Activated naive CD4-positive, alpha-beta T cell treated with anti-CD3 and anti-CD28 coated beads, Interleukin-2, amount 10 ng/mL, durations not matched to agents 7 days and 5 days (primary cell): ENCODE measurements around the gene PIP5K1A.
"Not testable (repeated sequence)": the region's sequence is repeated elsewhere in the genome, so short reads cannot be mapped to it uniquely, and the experiment has no call there.

Experiments
- CTCF ChIA-PET: fragments of 350-600 bp; sonication (Branson Sonifier 250); formaldehyde crosslinking; loops from one replicate; lab custom pipeline; 2021; ENCODE audit warnings: antibody characterized with exemption; lab: Charles Lee
- DNase-seq: peaks from one replicate; pipeline ENCODE4 v3.0.0-alpha.2; 2020
- H3K27ac Mint-ChIP-seq: one replicate; pipeline ENCODE4 v1.8.0; 2021; ENCODE audit warnings: mild to moderate bottlenecking, moderate library complexity, mixed read lengths
- H3K27me3 Mint-ChIP-seq: one replicate; pipeline ENCODE4 v1.8.0; 2021; ENCODE audit warnings: mild to moderate bottlenecking, mixed read lengths
- H3K36me3 Mint-ChIP-seq: one replicate; pipeline ENCODE4 v1.8.0; 2021; ENCODE audit warnings: mixed read lengths
- H3K4me1 Mint-ChIP-seq: one replicate; pipeline ENCODE4 v1.8.0; 2021; ENCODE audit warnings: mixed read lengths
- H3K4me3 Mint-ChIP-seq: one replicate; pipeline ENCODE4 v1.8.0; 2021; ENCODE audit warnings: mild to moderate bottlenecking, moderate library complexity, mixed read lengths
- H3K9me3 Mint-ChIP-seq: one replicate; pipeline ENCODE4 v1.8.0; 2021; ENCODE audit warnings: mixed read lengths

The PIP5K1A gene

GRCh38 chr1:151171190-151171589, 27.2 kb upstream of the PIP5K1A start:
- Mint-ChIP-seq H3K27ac (no peak overlapping the region), H3K9me3 (no peaks in the 10 kb centered on the region), H3K36me3 (peaks cover 39% of the 10 kb centered on the region), H3K27me3 (no peaks in the 10 kb centered on the region), H3K4me3 (no peak overlapping the region), H3K4me1 (peaks cover 21% of the 10 kb centered on the region)
- no peak for DNase-seq
- CTCF ChIA-PET: interaction anchor here (0.5 to 1.1 kb wide), 4 partner anchors 14 to 169 kb away, joined by 3 to 7 read pairs (median 3); no protein-coding TSS in a partner anchor

- Mint-ChIP-seq H3K4me3 (no peak overlapping the region), H3K27me3 (no peaks in the 10 kb centered on the region), H3K27ac (peak overlapping the region; percentile 30), H3K36me3 (peaks cover 43% of the 10 kb centered on the region), H3K9me3 (no peaks in the 10 kb centered on the region), H3K4me1 (no peaks in the 10 kb centered on the region)
- CTCF ChIA-PET: interaction anchor here (0.7 to 1.3 kb wide), 4 partner anchors 8 to 75 kb away, joined by 3 to 4 read pairs (median 4); no protein-coding TSS in a partner anchor
- no peak for DNase-seq
Observed at GRCh38 chr1:151175041-151175741, 23.2 kb upstream of the PIP5K1A start.

- Mint-ChIP-seq H3K36me3 (peaks cover 49% of the 10 kb centered on the region), H3K27ac (peak within 1 kb of the TSS; percentile 47), H3K4me3 (no peak within 1 kb of the TSS), H3K27me3 (no peaks in the 10 kb centered on the region), H3K9me3 (no peaks in the 10 kb centered on the region), H3K4me1 (no peaks in the 10 kb centered on the region)
- CTCF ChIA-PET: interaction anchor here (0.6 to 1.0 kb wide), 3 partner anchors 9 to 486 kb away, joined by 3 to 4 read pairs (median 4); no protein-coding TSS in a partner anchor
- no peak for DNase-seq
Observed at GRCh38 chr1:151175863-151176262, 22.5 kb upstream of the PIP5K1A start, which contains the start of gene TMOD4. TSS of gene TMOD4 (minus strand) at chr1:151175981. CDS start at chr1:151174875, 1,106 bp downstream.

- Mint-ChIP-seq H3K27me3 (no peaks in the 10 kb centered on the region), H3K27ac (peak overlapping the region; percentile 47), H3K36me3 (peaks cover 55% of the 10 kb centered on the region)
Observed at GRCh38 chr1:151176514-151177045, 21.8 kb upstream of the PIP5K1A start.

GRCh38 chr1:151184211-151184610, 14.1 kb upstream of the PIP5K1A start:
- Mint-ChIP-seq H3K36me3 (peaks cover 48% of the 10 kb centered on the region), H3K4me1 (peaks cover 19% of the 10 kb centered on the region), H3K27ac (no peak overlapping the region), H3K9me3 (no peaks in the 10 kb centered on the region), H3K27me3 (no peaks in the 10 kb centered on the region), H3K4me3 (no peak overlapping the region)
- DNase-seq: no peak
- CTCF ChIA-PET: no interaction called here

More at GRCh38 chr1:151176514-151177045, 21.8 kb upstream of the PIP5K1A start:
- CTCF ChIA-PET: interaction anchor here (0.6 to 1.4 kb wide), 5 partner anchors 8 to 485 kb away, joined by 3 to 4 read pairs (median 4); partner anchors contain the start of genes LYSMD1 and SCNM1
- Mint-ChIP-seq H3K4me1 (no peaks in the 10 kb centered on the region), H3K4me3 (no peak overlapping the region), H3K9me3 (no peaks in the 10 kb centered on the region)
- DNase-seq: no peak

GRCh38 chr1:151187205-151187604, 11.1 kb upstream of the PIP5K1A start:
- no peak overlapping the region for H3K4me3 Mint-ChIP-seq
- peaks cover 5% of the 10 kb centered on the region for H3K27me3 Mint-ChIP-seq
- no peak overlapping the region for H3K27ac Mint-ChIP-seq

GRCh38 chr1:151188667-151189066, 9.7 kb upstream of the PIP5K1A start:
- H3K9me3 Mint-ChIP-seq, DNase-seq, H3K27ac Mint-ChIP-seq: not testable (repeated sequence)
- Mint-ChIP-seq H3K4me1 (peaks cover 35% of the 10 kb centered on the region), H3K36me3 (peaks cover 22% of the 10 kb centered on the region), H3K27me3 (peaks cover 18% of the 10 kb centered on the region), H3K4me3 (peak overlapping the region; percentile 99)
- CTCF ChIA-PET: interaction anchor here (1.6 to 2.7 kb wide), 2 partner anchors 62 to 64 kb away, joined by 3 to 12 read pairs; no protein-coding TSS in a partner anchor

More at GRCh38 chr1:151187205-151187604, 11.1 kb upstream of the PIP5K1A start:
- DNase-seq: no peak
- Mint-ChIP-seq H3K36me3 (peaks cover 33% of the 10 kb centered on the region), H3K4me1 (peaks cover 35% of the 10 kb centered on the region), H3K9me3 (no peaks in the 10 kb centered on the region)
- CTCF ChIA-PET: interaction anchor here (1.4 kb wide), 1 partner anchor 63 kb away, joined by 3 read pairs; no protein-coding TSS in a partner anchor

GRCh38 chr1:151189637-151190445, 8.5 kb upstream of the PIP5K1A start, which contains the start of gene VPS72:
TSS of gene VPS72 (minus strand) at chr1:151190197. CDS start at chr1:151190121, 76 bp downstream.
- Mint-ChIP-seq H3K36me3 (peaks cover 14% of the 10 kb centered on the region), H3K4me1 (peaks cover 35% of the 10 kb centered on the region), H3K27ac (peak within 1 kb of the TSS; percentile 95), H3K9me3 (no peaks in the 10 kb centered on the region), H3K4me3 (peak within 1 kb of the TSS; percentile 99), H3K27me3 (peaks cover 30% of the 10 kb centered on the region)
- CTCF ChIA-PET: interaction anchor here (1.2 to 2.7 kb wide), 3 partner anchors 10 to 151 kb away, joined by 4 to 12 read pairs (median 5); no protein-coding TSS in a partner anchor
- DNase-seq: peak; percentile 91

- no peak for DNase-seq
- Mint-ChIP-seq H3K9me3 (no peaks in the 10 kb centered on the region), H3K36me3 (peaks cover 3% of the 10 kb centered on the region), H3K27me3 (peaks cover 41% of the 10 kb centered on the region), H3K27ac (no peak overlapping the region), H3K4me3 (no peak overlapping the region), H3K4me1 (peaks cover 39% of the 10 kb centered on the region)
- CTCF ChIA-PET: interaction anchor here (1.1 kb wide), 1 partner anchor 35 kb away, joined by 4 read pairs; the partner anchor contains the start of gene TNFAIP8L2
Observed at GRCh38 chr1:151192047-151192446, 6.3 kb upstream of the PIP5K1A start.

- CTCF ChIA-PET: no interaction called here
- Mint-ChIP-seq H3K36me3 (peaks cover 4% of the 10 kb centered on the region), H3K4me3 (no peak overlapping the region), H3K27me3 (peaks cover 43% of the 10 kb centered on the region), H3K9me3 (no peaks in the 10 kb centered on the region), H3K27ac (no peak overlapping the region), H3K4me1 (peaks cover 42% of the 10 kb centered on the region)
- DNase-seq: no peak
Observed at GRCh38 chr1:151193304-151193703, 5.0 kb upstream of the PIP5K1A start.

- Mint-ChIP-seq H3K9me3 (no peaks in the 10 kb centered on the region), H3K27ac (no peak overlapping the region), H3K4me1 (peaks cover 37% of the 10 kb centered on the region), H3K4me3 (no peak overlapping the region), H3K36me3 (peaks cover 8% of the 10 kb centered on the region), H3K27me3 (peaks cover 46% of the 10 kb centered on the region)
- CTCF ChIA-PET: interaction anchor here (2.1 to 2.3 kb wide), 2 partner anchors 58 to 147 kb away, joined by 12 to 17 read pairs; no protein-coding TSS in a partner anchor
- DNase-seq: no peak
Observed at GRCh38 chr1:151193856-151194255, 4.5 kb upstream of the PIP5K1A start.

GRCh38 chr1:151194894-151195594, 3.3 kb upstream of the PIP5K1A start:
- H3K27ac Mint-ChIP-seq, H3K9me3 Mint-ChIP-seq, DNase-seq, H3K4me3 Mint-ChIP-seq: not testable (repeated sequence)
- peaks cover 13% of the 10 kb centered on the region for H3K36me3 Mint-ChIP-seq
- peaks cover 35% of the 10 kb centered on the region for H3K4me1 Mint-ChIP-seq
- CTCF ChIA-PET: interaction anchor here (1.1 to 2.3 kb wide), 5 partner anchors 31 to 149 kb away, joined by 3 to 17 read pairs (median 4); partner anchors contain the start of gene PSMD4
- peaks cover 46% of the 10 kb centered on the region for H3K27me3 Mint-ChIP-seq
